ENCODE results near the gene EMC7. TPM values are rescaled to one million over a fixed set of nuclear protein-coding genes. Genes with fewer than 3 reads are reported as not detected.
A peak's percentile ranks its signal among the peaks of the same experiment; 100 is the strongest.

EMC7 gene
- total RNA-seq, 1 donor from 2014 or later = 63.1 TPM

GRCh38 chr15:34046471-34047145 lies 55.1 kb downstream of the EMC7 start:
- intact Hi-C loops (cut with DNase I) = no loop called here
- no peaks in the 10 kb centered on the region for H3K27me3 ChIP-seq (ENCODE audit: low read depth)

GRCh38 chr15:34043813-34044212 lies 57.8 kb downstream of the EMC7 start:
- ATAC-seq (no peak), DNase-seq (no peak)
- intact Hi-C loops (cut with DNase I) = no loop called here
- no peak overlapping the region for H3K4me3 ChIP-seq
- peaks cover 11% of the 10 kb centered on the region for H3K4me1 ChIP-seq
- no peaks in the 10 kb centered on the region for H3K27me3 ChIP-seq (ENCODE audit: low read depth)
- H3K9me3 ChIP-seq = no peaks in the 10 kb centered on the region
- H3K27ac ChIP-seq = no peak overlapping the region
- H3K36me3 ChIP-seq = no peaks in the 10 kb centered on the region
- no peak for TF ChIP-seq CTCF (IDR thresholded peaks at IDR 0.05)

More at GRCh38 chr15:34046471-34047145, 55.1 kb downstream of the EMC7 start:
- Histone ChIP-seq H3K36me3 (no peaks in the 10 kb centered on the region), H3K27ac (no peak overlapping the region), H3K4me3 (no peak overlapping the region), H3K9me3 (peaks cover 12% of the 10 kb centered on the region), H3K4me1 (no peaks in the 10 kb centered on the region)
- ATAC-seq = no peak
- no peak for DNase-seq
- TF ChIP-seq CTCF (IDR thresholded peaks at IDR 0.05) = no peak

- no peaks in the 10 kb centered on the region for H3K9me3 ChIP-seq
- H3K27me3 ChIP-seq (ENCODE audit: low read depth) = no peaks in the 10 kb centered on the region
- intact Hi-C loops (cut with DNase I) = no loop called here
- H3K36me3 ChIP-seq = no peaks in the 10 kb centered on the region
- DNase-seq (no peak), ATAC-seq (no peak)
- H3K27ac ChIP-seq = no peak overlapping the region
- H3K4me3 ChIP-seq = no peak overlapping the region
- TF ChIP-seq CTCF (IDR thresholded peaks at IDR 0.05) = no peak
- peaks cover 11% of the 10 kb centered on the region for H3K4me1 ChIP-seq
These were observed 58.3 kb downstream of the EMC7 start for GRCh38 chr15:34043391-34043790.

- intact Hi-C loops (cut with DNase I) = no loop called here
- Histone ChIP-seq H3K4me1 (peaks cover 18% of the 10 kb centered on the region), H3K27ac (peak overlapping the region; percentile 89), H3K4me3 (peak overlapping the region; percentile 92), H3K9me3 (no peaks in the 10 kb centered on the region), H3K36me3 (no peaks in the 10 kb centered on the region), H3K27me3 (ENCODE audit: low read depth) (no peaks in the 10 kb centered on the region)
- no peak for DNase-seq
- ATAC-seq = no peak
- no peak for TF ChIP-seq CTCF (IDR thresholded peaks at IDR 0.05)
These were observed 61.9 kb downstream of the EMC7 start for GRCh38 chr15:34039790-34040113.

- no peak for TF ChIP-seq CTCF (IDR thresholded peaks at IDR 0.05)
- Histone ChIP-seq H3K27me3 (ENCODE audit: low read depth) (no peaks in the 10 kb centered on the region), H3K9me3 (no peaks in the 10 kb centered on the region), H3K27ac (peak within 1 kb of the TSS; percentile 89), H3K4me1 (peaks cover 18% of the 10 kb centered on the region), H3K4me3 (peak within 1 kb of the TSS; percentile 92), H3K36me3 (no peaks in the 10 kb centered on the region)
- intact Hi-C loops (cut with DNase I) = no loop called here
- DNase-seq = peak; percentile 69
- peak; percentile 79 to 81 for ATAC-seq
These were observed 62.5 kb downstream of the EMC7 start, which contains the start of gene AVEN for GRCh38 chr15:34038871-34039789. TSS of gene AVEN (minus strand) at chr15:34039204. CDS start at chr15:34039046, 158 bp downstream.
